ENCODE data around the gene WDCP. TPM values are rescaled to one million over a fixed set of nuclear protein-coding genes. Genes with fewer than 3 reads are reported as not detected.
"Not testable (repeated sequence)": the region's sequence is repeated elsewhere in the genome, so short reads cannot be mapped to it uniquely, and the experiment has no call there.

WDCP gene
- total RNA-seq, 3 donors from 2014 or later (not counting 1 experiment from before 2014, with no cell fraction given), result 2.4 to 11.8 (median 11.2) TPM

GRCh38 chr2:24047703-24048033 lies 477 bp upstream of the WDCP start:
- Mint-ChIP-seq H3K27me3 (ENCODE audit: low read depth in 2 of 2) (no peaks in the 10 kb centered on the region), H3K27ac (peak overlapping the region; percentile 93 to 94), H3K9me3 (no peaks in the 10 kb centered on the region), H3K36me3 (no peaks in the 10 kb centered on the region), H3K4me3 (peak overlapping the region; percentile 99), H3K4me1 (peaks cover 24 to 28% of the 10 kb centered on the region in 2 donors)
- DNase-seq (no peak), ATAC-seq (no peak)
- no peaks in the 10 kb centered on the region for H3K9me3 ChIP-seq (ENCODE audit: control insufficient read depth, insufficient read depth, low read length)
- no peaks in the 10 kb centered on the region for H3K36me3 ChIP-seq (ENCODE audit: control insufficient read depth, insufficient read depth, low read length)
- TF ChIP-seq CTCF (IDR thresholded peaks at IDR 0.05), result no peak
- no peaks in the 10 kb centered on the region for H3K27me3 ChIP-seq (ENCODE audit: control insufficient read depth, insufficient read depth, low read length)
- intact Hi-C loops (cut with micrococcal nuclease), result loop anchor here (1.0 kb wide), 3 partner anchors 29 to 120 kb away; partner anchors contain the start of genes ATAD2B, SF3B6 and UBXN2A
- no peak overlapping the region for H3K4me3 ChIP-seq (ENCODE audit: low read length)
- H3K4me1 ChIP-seq (ENCODE audit: control insufficient read depth, insufficient read depth, low read length), result peaks cover 20% of the 10 kb centered on the region
- WGBS (ENCODE audit: insufficient coverage), result 60% methylated on average over 8 of the region's 8 CpGs
- no peak overlapping the region for H3K27ac ChIP-seq (ENCODE audit: low read length)

- H3K4me1 ChIP-seq (ENCODE audit: control insufficient read depth, insufficient read depth, low read length), result peaks cover 20% of the 10 kb centered on the region
- ATAC-seq (no peak), DNase-seq (no peak)
- Mint-ChIP-seq H3K4me1 (peaks cover 24 to 28% of the 10 kb centered on the region in 2 donors), H3K36me3 (no peaks in the 10 kb centered on the region), H3K9me3 (no peaks in the 10 kb centered on the region), H3K27me3 (ENCODE audit: low read depth in 2 of 2) (no peaks in the 10 kb centered on the region), H3K4me3 (peak overlapping the region; percentile 99), H3K27ac (peak overlapping the region; percentile 93 to 94)
- H3K27me3 ChIP-seq (ENCODE audit: control insufficient read depth, insufficient read depth, low read length), result no peaks in the 10 kb centered on the region
- peak overlapping the region; percentile 74 for H3K4me3 ChIP-seq (ENCODE audit: low read length)
- WGBS (ENCODE audit: insufficient coverage), result no CpG with 5 or more reads among the region's 2 CpGs
- no peaks in the 10 kb centered on the region for H3K9me3 ChIP-seq (ENCODE audit: control insufficient read depth, insufficient read depth, low read length)
- H3K36me3 ChIP-seq (ENCODE audit: control insufficient read depth, insufficient read depth, low read length), result no peaks in the 10 kb centered on the region
- TF ChIP-seq CTCF (IDR thresholded peaks at IDR 0.05), result no peak
- intact Hi-C loops (cut with micrococcal nuclease), result no loop called here
- no peak overlapping the region for H3K27ac ChIP-seq (ENCODE audit: low read length)
These were observed 627 bp downstream of the WDCP start for GRCh38 chr2:24046599-24046929.

DNA sequence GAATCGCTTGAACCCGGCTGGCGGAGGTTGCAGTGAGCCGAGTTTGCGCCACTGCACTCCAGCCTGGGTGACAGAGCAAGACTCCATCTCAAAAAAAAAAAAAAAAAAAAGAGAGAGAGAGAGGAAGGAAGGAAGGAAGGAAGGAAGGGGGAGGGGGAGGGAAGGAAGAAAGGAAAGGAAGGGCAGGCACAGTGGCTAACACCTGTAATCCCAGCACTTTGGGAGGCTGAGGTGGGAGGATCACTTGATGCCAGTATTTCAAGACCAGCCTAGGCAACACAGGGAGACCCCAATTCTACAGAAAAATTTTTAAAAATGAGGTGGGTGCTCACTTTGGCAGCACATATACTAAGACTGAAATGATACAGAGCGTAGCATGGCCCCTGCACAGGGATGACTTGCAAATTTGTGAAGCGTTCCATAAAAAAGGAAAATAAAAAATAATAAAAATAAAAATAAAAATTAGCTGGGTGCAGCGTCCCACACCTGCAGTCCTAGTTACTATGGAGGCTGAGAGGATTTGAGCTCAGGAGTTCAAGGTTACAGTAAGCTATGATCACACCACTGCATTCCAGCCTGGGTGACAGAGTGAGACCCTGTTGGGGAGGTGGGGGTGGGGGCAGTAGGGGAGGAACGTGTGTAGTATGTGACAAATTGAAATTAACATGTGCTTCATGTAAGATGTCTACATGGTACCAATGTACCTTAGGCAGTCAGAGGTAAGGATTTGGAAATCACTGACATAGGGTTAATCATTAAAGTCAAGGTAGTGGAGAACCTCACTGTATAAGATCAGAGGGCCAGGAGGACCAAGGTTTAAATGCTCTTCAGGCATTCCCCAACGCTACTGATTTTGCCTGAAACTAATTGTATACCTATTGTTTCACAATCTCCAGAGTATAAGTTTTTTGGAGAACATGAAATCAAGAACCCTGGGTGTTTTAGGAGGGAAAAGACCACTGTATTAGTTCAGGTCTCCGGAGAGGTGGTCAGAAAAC lies 1.4 kb downstream of the WDCP start:
- peaks cover 24 to 28% of the 10 kb centered on the region in 2 donors for H3K4me1 Mint-ChIP-seq
- Histone ChIP-seq H3K4me3 (ENCODE audit: low read length) (no peak overlapping the region), H3K9me3 (ENCODE audit: control insufficient read depth, insufficient read depth, low read length) (no peaks in the 10 kb centered on the region), H3K27me3 (ENCODE audit: control insufficient read depth, insufficient read depth, low read length) (no peaks in the 10 kb centered on the region), H3K36me3 (ENCODE audit: control insufficient read depth, insufficient read depth, low read length) (no peaks in the 10 kb centered on the region), H3K4me1 (ENCODE audit: control insufficient read depth, insufficient read depth, low read length) (peaks cover 20% of the 10 kb centered on the region), H3K27ac (ENCODE audit: low read length) (no peak overlapping the region)
- no peaks in the 10 kb centered on the region for H3K27me3 Mint-ChIP-seq (ENCODE audit: low read depth in 2 of 2)
- ATAC-seq, result no peak
- peak overlapping the region; percentile 99 for H3K4me3 Mint-ChIP-seq
- H3K27ac Mint-ChIP-seq, result peak overlapping the region in 1 of 2 donors; percentile 94
- no peak for DNase-seq
- intact Hi-C loops (cut with micrococcal nuclease), result no loop called here
- no peaks in the 10 kb centered on the region for H3K9me3 Mint-ChIP-seq
- H3K36me3 Mint-ChIP-seq, result no peaks in the 10 kb centered on the region
- no peak for TF ChIP-seq CTCF (IDR thresholded peaks at IDR 0.05)
- 94% methylated on average over 9 of the region's 11 CpGs for WGBS (ENCODE audit: insufficient coverage)

GRCh38 chr2:24043133-24043532 lies 4.1 kb downstream of the WDCP start:
- ATAC-seq; H3K36me3 Mint-ChIP-seq; H3K27ac ChIP-seq (ENCODE audit: low read length); H3K27me3 Mint-ChIP-seq (ENCODE audit: low read depth in 2 of 2); H3K4me3 Mint-ChIP-seq; intact Hi-C loops (cut with micrococcal nuclease); H3K27me3 ChIP-seq (ENCODE audit: control insufficient read depth, insufficient read depth, low read length); H3K9me3 Mint-ChIP-seq; H3K4me3 ChIP-seq (ENCODE audit: low read length); DNase-seq; H3K4me1 ChIP-seq (ENCODE audit: control insufficient read depth, insufficient read depth, low read length); H3K9me3 ChIP-seq (ENCODE audit: control insufficient read depth, insufficient read depth, low read length): not testable (repeated sequence)
- H3K4me1 Mint-ChIP-seq, result peaks cover 22 to 24% of the 10 kb centered on the region in 2 donors
- H3K36me3 ChIP-seq (ENCODE audit: control insufficient read depth, insufficient read depth, low read length), result peaks cover 11% of the 10 kb centered on the region
- peak overlapping the region in 1 of 2 donors; percentile 21 for H3K27ac Mint-ChIP-seq
- 95% methylated on average over 6 of the region's 6 CpGs for WGBS (ENCODE audit: insufficient coverage)

Measured in natural killer cell (primary cell).